Right kidney (tissue), 1 donor: Measurements from ENCODE around the gene KDM5C.

Source experiments
- DNase-seq: peaks from one replicate; pipeline ENCODE4 v3.0.0-alpha.2; 2016

Gene KDM5C

GRCh38 chrX:53253293-53254020 is 28.4 kb upstream of the KDM5C start:
- DNase-seq, result no peak

DNA sequence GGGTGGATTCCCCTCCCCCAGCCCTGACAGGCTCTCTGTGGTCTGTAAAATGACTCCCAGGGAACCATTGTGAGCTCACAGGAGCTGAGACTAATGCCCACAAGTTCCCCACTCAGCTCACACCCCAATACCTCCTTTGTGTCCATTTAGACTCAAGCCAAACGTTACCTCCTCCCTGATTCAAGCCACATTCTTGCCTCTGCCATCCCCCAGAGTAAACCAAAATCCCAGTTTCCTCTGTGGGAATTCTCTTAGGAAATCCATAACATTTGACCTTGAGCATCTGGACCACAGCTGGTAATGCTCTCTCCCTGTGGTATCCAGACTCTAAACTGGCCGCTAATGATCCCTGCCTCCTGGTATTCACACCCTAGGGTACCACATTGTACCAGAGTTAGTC is 26.3 kb upstream of the KDM5C start:
- DNase-seq, result no peak

DNA sequence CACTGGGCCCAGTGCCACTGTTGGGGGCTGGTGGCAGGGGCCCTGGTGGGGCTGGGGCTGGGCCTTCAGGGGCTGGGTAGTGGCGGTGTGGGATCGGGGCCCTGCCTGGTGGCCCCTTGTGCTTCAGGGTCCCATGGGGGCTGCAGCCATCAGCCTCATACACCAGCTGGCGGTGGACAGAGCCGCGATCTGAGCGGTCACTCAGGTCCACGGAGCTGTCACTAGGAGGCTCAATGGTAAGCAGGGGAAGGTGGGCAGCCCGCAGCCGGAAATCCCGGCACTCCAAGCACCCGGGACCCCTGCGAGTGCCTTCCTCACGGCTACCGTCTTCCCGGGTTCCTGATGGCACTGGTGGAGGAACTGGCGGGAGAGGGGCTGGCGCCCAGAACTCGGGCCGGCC is 25.5 kb upstream of the KDM5C start:
- DNase-seq, result no peak

- no peak for DNase-seq
These were observed 24.5 kb upstream of the KDM5C start for GRCh38 chrX:53249408-53250042.

GRCh38 chrX:53247928-53248327 is 22.9 kb upstream of the KDM5C start:
- no peak for DNase-seq

DNA sequence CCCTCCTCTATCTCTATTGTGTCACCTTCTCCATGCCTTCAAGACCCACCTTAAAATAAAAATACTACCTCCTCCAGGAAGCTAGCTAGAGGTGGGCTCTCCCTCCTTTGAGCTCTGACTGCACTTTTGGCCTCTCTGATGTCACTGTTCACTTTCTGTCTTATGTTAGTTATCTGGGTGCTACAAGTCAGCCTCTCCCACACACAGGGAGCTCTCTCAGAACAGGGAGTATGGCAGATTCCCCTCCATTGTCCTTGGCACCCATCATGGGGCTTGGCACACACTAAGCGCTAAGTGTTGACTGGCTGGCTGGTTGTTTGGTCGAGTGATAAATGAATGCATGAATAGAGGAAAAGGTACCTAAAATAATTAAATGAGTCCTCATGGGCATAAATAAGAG is 21.2 kb upstream of the KDM5C start:
- DNase-seq, result no peak

DNA sequence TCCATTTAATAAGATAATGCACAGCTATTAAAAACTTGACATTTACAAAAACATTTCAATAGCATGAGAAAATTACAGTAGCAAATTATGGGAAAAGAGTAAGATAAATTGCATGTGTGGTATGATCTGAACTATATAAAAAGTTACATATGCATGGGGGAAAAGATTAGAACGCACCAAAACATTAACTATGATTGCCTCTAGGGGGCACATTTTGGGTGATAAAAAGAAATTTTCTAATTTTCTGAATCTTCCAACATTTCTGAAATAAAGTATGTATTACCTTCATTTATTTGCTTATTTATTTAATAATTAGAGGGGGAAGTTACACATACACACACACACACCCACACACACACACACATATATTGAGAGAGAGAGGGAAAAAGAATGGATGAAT is 19.6 kb upstream of the KDM5C start:
- DNase-seq, result no peak

DNA sequence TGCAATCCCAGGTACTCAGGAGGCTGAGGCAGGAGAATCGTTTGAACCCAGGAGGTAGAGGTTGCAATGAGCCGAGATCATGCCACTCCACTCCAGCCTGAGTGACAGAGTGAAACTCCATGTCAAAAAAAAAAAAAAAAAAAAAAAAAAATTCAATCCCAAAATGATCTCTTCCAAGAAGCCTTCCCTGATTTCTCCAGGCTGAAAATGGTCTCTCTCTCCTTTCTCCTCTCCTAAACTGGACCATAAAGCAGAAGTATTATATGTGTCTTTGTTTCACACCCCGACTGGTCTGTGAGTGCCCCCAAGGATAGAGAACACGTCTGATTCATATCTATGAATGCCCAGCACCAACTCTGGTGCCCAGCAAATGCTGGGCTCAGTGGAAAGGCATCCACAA is 17.3 kb upstream of the KDM5C start:
- no peak for DNase-seq

DNA sequence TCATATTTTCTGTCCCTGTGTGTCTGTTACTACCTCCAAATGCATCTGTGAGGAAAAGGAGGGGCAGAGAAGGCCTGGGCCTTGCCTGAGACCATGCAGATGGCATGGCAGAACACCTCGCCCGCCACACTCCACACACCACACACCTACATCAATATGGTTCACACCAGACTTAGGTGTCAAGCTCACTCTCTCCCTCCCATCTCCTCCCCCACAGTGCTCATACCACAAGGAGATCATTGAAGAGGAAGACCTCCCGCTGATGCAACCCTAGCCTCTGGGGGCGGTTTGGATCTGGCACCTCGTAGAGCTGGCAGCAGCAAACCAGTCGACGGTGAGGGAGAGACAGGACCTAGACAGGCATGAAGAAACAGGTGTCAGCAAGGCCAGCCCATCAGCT is 16.6 kb upstream of the KDM5C start:
- DNase-seq, result no peak

GRCh38 chrX:53239474-53239873 is 14.5 kb upstream of the KDM5C start:
- no peak for DNase-seq

DNA sequence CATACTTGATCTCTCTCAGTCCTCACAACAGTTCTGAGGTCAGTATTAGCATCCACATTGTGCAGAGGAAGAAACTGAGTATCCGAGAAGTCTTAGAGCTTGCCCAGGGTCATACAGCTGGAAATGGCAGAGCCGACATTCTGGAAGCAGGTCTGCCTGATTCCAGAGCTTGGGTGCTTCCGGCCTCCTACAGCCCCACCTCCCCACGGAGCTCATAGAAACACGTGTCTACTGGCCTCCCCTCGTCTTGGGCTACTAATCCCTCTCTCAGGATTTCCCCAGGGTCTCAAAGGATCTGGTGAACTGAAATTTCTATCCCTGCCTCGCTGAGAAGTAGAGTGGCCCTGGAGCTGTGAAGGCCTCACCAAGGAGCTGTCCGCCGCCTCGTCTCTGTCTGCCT is 12.0 kb upstream of the KDM5C start:
- DNase-seq, result no peak

DNA sequence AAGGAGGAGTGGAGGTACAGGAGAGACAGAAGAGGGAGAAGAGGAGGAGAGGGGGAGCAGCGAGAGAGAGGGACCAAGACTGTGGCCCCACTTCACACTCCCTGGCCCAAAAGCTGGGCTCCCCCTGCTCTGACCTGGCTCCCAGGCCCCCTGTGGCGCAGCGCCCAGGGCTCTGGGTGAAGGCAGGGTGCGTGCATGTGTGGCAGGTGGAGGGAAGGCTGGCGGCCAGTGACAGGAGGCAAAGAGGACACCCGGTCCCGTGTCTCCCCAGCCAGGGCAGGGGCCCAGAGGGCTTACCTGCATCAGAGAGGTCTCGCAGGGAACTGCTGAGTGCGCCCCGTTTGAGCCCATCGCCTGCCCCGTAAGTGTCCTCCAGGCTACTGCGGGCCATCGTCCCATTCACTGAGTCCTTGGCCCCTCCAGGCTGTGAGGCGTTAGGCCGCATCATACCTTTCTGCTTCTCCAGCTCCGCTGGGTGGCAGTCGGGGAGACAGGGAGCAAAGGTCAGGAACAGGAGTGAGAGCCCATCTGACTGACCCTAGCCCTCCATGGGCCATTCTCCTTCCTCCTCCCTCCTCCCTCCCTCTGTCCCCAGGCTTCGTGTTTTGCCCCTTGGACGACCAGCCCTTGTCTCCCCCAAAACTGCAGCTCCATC is 11.1 kb upstream of the KDM5C start:
- DNase-seq, result no peak

DNA sequence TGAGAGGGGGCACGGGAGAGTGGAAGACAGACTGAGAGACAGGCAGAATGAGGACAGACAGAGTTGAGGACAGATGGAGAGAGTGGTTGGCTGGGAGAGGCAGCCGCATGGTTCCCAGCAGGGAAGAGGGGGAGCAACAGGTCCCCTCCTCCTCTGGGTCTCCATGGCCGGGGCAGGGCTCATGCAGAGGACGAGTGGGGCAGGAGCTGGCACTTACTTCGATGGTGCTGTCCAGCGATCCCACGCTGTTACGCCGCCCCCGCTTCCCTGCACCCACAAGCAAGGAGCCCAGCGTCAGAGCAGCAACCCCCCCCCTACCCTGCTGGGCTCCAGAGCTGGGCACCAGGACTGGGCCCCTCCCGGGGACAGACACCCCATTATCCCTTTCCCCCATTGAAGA is 10.6 kb upstream of the KDM5C start:
- DNase-seq, result no peak

GRCh38 chrX:53234484-53234883 is 9.5 kb upstream of the KDM5C start:
- DNase-seq, result no peak

- DNase-seq, result no peak
These were observed 8.5 kb upstream of the KDM5C start for GRCh38 chrX:53233536-53233935.

DNA sequence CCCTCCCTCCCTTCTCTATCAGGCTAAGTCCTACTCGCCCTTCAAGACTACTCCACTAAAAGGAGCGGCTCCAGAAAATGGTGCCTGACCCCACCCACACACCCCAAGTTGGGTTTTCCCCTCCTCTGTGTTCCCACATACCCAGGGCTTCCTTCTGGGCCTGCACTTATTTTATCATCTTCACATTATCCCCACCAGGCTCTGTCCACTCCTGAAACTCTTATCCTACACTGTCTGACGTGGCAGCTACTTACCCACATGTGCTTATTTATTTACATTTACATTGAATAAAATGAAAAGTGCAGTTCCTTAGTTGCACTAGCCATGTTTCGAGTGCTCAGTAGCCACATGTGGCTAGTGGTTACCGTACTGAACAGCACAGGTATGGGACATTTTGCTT is 5.1 kb upstream of the KDM5C start:
- DNase-seq, result no peak

DNA sequence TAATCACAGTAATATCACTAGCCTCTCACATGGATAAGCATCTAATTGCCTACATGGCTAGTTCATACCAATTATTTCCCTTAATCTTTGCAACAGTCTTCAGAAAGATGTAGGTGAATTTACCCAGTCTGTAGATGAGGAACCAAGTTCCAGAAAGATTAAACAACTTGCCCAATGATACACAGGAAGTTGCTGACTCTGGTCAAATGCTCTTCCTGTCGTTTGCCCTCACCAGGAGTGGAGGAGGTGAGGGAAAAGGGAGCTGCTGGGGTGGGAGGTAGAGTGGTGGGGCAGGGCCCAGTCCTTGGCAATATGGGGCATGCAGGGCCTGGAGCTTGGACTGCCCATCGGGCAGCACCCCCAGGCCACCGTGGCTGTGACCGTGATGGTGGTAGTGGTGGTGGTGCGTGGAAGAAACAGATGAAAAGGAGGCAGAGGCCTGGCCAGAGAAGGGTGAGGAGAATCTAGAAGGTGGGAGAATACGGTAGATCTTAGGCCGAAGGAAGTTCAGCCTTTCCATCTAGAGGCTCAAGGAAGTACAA is 2.3 kb upstream of the KDM5C start:
- no peak for DNase-seq

DNA sequence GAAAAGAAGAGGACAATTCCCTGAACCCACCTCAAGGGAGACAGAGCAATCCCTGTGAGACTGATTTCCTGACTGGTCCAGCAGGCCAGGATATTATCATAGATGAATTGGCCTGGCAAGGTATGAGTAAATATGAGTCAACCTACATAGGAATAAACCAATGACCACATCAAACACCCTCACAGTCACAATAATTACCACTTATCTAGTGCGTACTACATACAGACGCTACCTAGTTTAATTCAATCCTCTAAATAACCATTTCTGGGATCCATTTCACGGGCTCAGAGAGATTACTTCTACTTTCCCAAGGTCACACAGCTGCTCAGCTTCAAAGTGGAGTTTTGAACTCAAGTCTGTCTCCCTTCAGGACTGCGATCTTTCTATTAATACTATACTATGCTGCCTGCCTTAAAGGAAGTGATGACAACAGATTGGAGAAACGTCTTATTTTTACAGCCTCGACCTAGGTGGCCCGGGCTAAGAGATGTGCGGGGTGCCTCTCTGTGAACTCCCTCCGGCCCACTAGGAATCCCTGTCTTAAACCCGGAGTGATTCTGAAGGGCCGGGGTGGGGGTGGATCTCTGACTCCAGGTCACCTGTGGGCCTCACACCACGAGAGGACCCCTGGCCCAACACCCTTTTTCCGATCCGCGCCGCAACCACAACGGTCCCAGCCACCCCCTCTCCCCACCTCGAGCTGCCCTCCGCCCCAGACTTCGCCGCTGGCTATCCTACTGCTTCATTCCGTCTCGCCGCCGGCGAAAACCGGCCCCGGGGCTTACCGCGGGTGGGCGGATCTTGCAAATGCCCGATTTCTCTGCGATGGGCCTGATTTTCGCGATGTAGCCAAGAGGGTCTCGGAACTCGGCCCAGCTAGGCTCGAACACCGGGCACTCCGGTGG is 800 bp downstream of the KDM5C start:
- DNase-seq, result no peak

DNA sequence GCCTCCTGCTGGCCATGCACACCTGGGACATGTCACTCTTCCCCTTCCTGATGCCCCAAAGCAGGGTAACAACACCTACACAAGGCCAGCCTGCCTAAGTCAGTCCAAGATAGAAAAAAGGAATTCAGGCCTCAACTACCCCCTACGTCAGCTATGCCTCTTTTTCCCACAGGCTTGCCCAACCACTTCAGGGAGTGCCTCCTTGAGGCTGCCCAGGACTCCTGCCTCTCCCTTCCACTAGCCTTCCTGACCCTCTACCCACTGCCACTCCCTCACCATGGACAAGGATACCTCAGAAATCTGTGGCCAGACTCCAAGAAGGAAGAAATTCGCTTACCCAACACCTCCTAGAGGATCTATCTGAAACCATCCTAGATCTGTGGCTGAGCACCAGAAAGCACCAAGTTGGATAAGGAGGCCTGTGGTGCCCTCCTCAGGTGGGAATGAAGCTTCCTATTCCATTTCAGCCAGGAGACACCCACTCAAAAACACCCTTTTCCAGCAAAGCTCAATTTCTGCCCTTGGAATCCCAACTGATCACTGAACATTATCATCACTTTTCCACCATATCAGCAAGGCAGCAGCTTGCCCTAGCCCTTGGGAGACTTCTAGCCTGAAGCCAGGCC is 1.8 kb downstream of the KDM5C start:
- DNase-seq, result no peak

DNA sequence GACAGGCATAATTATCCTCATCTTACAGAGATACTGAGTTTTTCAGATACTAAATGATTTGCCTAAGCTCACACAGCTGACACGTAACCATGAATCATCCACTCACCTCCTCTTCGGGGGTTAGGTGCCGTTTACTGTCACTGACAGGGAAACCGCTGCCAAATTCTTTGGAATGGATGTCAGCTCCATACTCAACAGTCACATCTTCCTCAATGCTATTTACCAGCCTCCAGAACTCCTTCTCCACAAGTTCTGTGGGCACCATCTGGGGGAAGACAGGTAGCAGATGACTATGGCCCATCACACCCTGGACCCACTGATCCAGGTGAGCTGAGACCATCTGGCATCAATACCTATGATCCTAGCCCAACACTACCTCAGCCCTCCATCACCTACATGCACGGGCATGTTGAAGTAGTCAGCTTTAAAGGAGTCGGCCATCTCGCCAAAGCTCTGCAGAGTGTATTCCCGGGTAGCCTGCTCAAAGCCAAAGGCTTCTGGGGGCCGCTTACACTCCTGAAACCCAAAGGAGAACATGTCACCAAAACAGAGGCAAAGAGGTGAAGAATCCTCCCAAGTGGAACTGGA is 13.5 kb downstream of the KDM5C start:
- DNase-seq, result no peak

DNA sequence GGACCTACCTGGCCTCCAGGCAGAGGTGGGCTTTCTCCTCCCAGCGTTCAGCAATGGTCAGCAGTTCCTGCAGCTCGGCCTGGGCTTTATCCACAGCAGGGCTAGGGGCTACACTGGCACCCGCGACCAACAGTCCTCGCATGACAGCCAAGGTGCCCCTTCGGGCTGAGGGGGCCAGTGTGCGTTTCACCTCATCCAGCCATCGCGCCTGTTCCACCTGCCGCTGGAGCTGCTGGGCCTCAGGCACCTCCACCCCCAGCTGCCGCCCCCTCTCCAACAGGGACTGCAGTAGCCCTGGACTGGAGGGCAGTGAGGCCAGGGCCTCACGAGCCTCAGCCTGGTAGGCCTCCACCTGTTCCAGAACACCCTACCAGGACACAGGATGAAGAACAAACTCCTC is 28.3 kb downstream of the KDM5C start:
- DNase-seq, result no peak

- DNase-seq, result no peak
These were observed 29.6 kb downstream of the KDM5C start for GRCh38 chrX:53195401-53195800.
